PC-3 (cell line): ENCODE results near the gene MYADM.

Experiments
- EZH2 ChIP-seq: fragments of 300-600 bp; sonication (generic); IDR thresholded peaks from one replicate; pipeline ENCODE4 v1.6.1; 2017; ENCODE audit warnings: antibody characterized with exemption, mild to moderate bottlenecking, low read length; ENCODE audit not compliant: unreplicated experiment
- EZH2phosphoT487 ChIP-seq: fragments of 300-600 bp; sonication (generic); IDR thresholded peaks from 2 replicates; pipeline ENCODE4 v1.6.1; 2018; ENCODE audit warnings: mild to moderate bottlenecking, antibody characterized with exemption, low read length, borderline replicate concordance
- TF ChIP-seq, protein P1 (sequence below): fragments of 300-600 bp; sonication (generic); conservative IDR thresholded peaks from 2 replicates; pipeline ENCODE4 v1.5.1; 2017; ENCODE audit warnings: antibody characterized with exemption, low read depth, mild to moderate bottlenecking, low read length

DNA sequence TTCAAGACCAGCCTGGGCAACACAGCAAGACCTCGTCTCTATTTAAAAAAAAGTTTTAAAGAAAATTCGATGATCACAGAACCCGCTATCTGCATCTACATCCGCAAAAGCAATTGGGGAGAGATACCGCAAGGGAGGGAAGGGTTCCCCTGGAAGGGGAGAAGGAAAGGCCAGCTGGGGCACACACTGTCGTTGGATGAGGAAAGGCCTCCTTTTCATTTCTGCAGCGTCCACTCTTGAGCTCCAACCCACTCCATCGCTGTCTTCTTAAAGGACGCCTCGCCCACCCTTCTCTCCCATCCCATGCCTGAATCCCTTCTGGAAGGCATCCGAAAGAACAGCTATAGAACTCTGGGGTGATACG is 11.1 kb downstream of the MYADM start:
- TF ChIP-seq, protein P1, sequence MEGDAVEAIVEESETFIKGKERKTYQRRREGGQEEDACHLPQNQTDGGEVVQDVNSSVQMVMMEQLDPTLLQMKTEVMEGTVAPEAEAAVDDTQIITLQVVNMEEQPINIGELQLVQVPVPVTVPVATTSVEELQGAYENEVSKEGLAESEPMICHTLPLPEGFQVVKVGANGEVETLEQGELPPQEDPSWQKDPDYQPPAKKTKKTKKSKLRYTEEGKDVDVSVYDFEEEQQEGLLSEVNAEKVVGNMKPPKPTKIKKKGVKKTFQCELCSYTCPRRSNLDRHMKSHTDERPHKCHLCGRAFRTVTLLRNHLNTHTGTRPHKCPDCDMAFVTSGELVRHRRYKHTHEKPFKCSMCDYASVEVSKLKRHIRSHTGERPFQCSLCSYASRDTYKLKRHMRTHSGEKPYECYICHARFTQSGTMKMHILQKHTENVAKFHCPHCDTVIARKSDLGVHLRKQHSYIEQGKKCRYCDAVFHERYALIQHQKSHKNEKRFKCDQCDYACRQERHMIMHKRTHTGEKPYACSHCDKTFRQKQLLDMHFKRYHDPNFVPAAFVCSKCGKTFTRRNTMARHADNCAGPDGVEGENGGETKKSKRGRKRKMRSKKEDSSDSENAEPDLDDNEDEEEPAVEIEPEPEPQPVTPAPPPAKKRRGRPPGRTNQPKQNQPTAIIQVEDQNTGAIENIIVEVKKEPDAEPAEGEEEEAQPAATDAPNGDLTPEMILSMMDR: no peak
- no peak for TF ChIP-seq EZH2
- TF ChIP-seq EZH2phosphoT487: no peak
